ENCODE measurements around the gene HPS6.

The HPS6 gene

GRCh38 chr10:102113261-102113955, 48.3 kb downstream of the HPS6 start:
- H2AFZ ChIP-seq = no peak overlapping the region
- no peaks in the 10 kb centered on the region for H3K27me3 ChIP-seq (ENCODE audit: control insufficient read depth, insufficient read depth, low read length)
- H3K9ac ChIP-seq = no peak overlapping the region
- H3K79me2 ChIP-seq = peaks cover 52% of the 10 kb centered on the region
- no peaks in the 10 kb centered on the region for H3K9me3 ChIP-seq (ENCODE audit: control insufficient read depth, low read length)
- TF ChIP-seq, protein P1, sequence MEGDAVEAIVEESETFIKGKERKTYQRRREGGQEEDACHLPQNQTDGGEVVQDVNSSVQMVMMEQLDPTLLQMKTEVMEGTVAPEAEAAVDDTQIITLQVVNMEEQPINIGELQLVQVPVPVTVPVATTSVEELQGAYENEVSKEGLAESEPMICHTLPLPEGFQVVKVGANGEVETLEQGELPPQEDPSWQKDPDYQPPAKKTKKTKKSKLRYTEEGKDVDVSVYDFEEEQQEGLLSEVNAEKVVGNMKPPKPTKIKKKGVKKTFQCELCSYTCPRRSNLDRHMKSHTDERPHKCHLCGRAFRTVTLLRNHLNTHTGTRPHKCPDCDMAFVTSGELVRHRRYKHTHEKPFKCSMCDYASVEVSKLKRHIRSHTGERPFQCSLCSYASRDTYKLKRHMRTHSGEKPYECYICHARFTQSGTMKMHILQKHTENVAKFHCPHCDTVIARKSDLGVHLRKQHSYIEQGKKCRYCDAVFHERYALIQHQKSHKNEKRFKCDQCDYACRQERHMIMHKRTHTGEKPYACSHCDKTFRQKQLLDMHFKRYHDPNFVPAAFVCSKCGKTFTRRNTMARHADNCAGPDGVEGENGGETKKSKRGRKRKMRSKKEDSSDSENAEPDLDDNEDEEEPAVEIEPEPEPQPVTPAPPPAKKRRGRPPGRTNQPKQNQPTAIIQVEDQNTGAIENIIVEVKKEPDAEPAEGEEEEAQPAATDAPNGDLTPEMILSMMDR (IDR thresholded peaks at IDR 0.05) = no peak
- no peak overlapping the region for H3K27ac ChIP-seq
- peak overlapping the region; percentile 82 for H3K4me2 ChIP-seq (ENCODE audit: low read length)
- H3K4me1 ChIP-seq = peaks cover 41% of the 10 kb centered on the region
- no peaks in the 10 kb centered on the region for H3K36me3 ChIP-seq (ENCODE audit: control insufficient read depth, insufficient read depth, low read length)
- H3K4me3 ChIP-seq (ENCODE audit: low read depth, low read length) = peak overlapping the region; percentile 54

GRCh38 chr10:102113956-102114857, 49.1 kb downstream of the HPS6 start:
- H3K4me1 ChIP-seq = peaks cover 46% of the 10 kb centered on the region

DNA sequence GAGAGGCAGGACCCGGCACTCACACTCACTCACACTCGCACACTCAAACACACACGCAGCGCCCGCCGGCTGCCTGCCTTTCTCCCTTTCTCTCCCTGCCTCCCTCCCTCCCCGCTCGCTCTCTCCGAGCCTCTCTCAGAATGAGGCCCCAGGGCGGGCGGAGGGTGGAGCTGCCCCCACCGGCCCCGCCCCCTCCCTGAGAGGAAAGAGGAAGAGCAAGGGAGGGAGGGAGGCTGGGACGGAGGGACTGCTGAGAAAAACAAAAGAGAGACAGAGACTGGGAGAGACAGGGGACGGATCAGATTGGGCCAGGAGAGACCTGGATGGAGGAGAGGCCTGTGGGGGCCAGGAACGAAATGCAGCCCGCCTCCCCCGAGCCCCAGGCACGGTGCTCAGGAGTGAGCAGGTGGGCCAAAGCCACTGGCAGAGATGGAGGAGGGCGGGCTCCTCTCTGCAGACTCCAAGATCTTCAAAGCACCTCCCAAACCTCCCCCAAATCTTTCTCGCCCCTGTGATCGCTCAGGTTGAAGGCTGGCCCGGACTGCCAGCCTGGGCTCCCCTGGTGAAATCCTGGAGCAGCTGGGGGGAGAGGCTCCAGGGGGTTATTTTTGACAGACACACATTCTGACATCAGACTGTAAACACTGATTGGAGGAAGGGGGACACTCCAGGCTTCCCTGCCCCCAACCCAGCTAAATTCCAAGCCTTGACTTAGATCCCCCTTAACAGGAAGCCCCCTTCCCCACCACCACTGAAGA, 49.9 kb downstream of the HPS6 start:
- H2AFZ ChIP-seq = peak overlapping the region; percentile 60
- H3K4me2 ChIP-seq (ENCODE audit: low read length) = peak overlapping the region; percentile 80
- H3K79me2 ChIP-seq = peaks cover 54% of the 10 kb centered on the region
- H3K9ac ChIP-seq = no peak overlapping the region
- TF ChIP-seq, protein P1 (IDR thresholded peaks at IDR 0.05) = no peak
- no peaks in the 10 kb centered on the region for H3K9me3 ChIP-seq (ENCODE audit: control insufficient read depth, low read length)
- H3K4me1 ChIP-seq = peaks cover 46% of the 10 kb centered on the region
- no peaks in the 10 kb centered on the region for H3K36me3 ChIP-seq (ENCODE audit: control insufficient read depth, insufficient read depth, low read length)
- H3K27me3 ChIP-seq (ENCODE audit: control insufficient read depth, insufficient read depth, low read length) = no peaks in the 10 kb centered on the region
- peak overlapping the region; percentile 47 for H3K4me3 ChIP-seq (ENCODE audit: low read depth, low read length)
- H3K27ac ChIP-seq = peak overlapping the region; percentile 84

More at GRCh38 chr10:102113956-102114857, 49.1 kb downstream of the HPS6 start:
- no peak overlapping the region for H2AFZ ChIP-seq
- peak overlapping the region; percentile 54 for H3K4me3 ChIP-seq (ENCODE audit: low read depth, low read length)
- H3K27me3 ChIP-seq (ENCODE audit: control insufficient read depth, insufficient read depth, low read length) = no peaks in the 10 kb centered on the region
- TF ChIP-seq, protein P1 (IDR thresholded peaks at IDR 0.05) = no peak
- H3K9me3 ChIP-seq (ENCODE audit: control insufficient read depth, low read length) = no peaks in the 10 kb centered on the region
- no peak overlapping the region for H3K9ac ChIP-seq
- H3K36me3 ChIP-seq (ENCODE audit: control insufficient read depth, insufficient read depth, low read length) = no peaks in the 10 kb centered on the region
- H3K4me2 ChIP-seq (ENCODE audit: low read length) = peak overlapping the region; percentile 82
- no peak overlapping the region for H3K27ac ChIP-seq
- peaks cover 57% of the 10 kb centered on the region for H3K79me2 ChIP-seq

DNA sequence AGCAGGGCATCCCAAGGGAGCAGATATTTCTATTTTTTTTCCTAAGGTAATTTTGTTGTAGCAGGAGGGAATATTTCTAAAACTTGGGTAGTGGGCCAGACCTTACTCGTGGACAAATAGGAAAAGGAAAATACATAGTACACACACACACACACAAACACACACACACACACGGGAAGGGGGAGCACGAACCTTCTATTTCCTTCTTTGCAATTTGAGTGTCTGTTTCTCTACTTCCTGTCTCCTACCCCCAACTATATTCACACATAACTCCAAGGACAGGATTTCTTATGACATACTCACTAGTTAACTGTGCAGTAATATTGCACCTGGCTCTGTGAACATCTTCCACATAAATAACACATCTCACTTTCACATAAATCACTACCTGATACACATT, 50.6 kb downstream of the HPS6 start:
- TF ChIP-seq, protein P1 (IDR thresholded peaks at IDR 0.05) = no peak
- H3K4me2 ChIP-seq (ENCODE audit: low read length) = peak overlapping the region; percentile 80
- peaks cover 46% of the 10 kb centered on the region for H3K4me1 ChIP-seq
- H3K27ac ChIP-seq = peak overlapping the region; percentile 84
- no peaks in the 10 kb centered on the region for H3K9me3 ChIP-seq (ENCODE audit: control insufficient read depth, low read length)
- H3K79me2 ChIP-seq = peaks cover 51% of the 10 kb centered on the region
- H2AFZ ChIP-seq = no peak overlapping the region
- no peaks in the 10 kb centered on the region for H3K27me3 ChIP-seq (ENCODE audit: control insufficient read depth, insufficient read depth, low read length)
- H3K4me3 ChIP-seq (ENCODE audit: low read depth, low read length) = no peak overlapping the region
- no peak overlapping the region for H3K9ac ChIP-seq
- no peaks in the 10 kb centered on the region for H3K36me3 ChIP-seq (ENCODE audit: control insufficient read depth, insufficient read depth, low read length)

Data from parathyroid adenoma (tissue), 2 donors.